ENCODE data around the gene CALHM6.

DNA sequence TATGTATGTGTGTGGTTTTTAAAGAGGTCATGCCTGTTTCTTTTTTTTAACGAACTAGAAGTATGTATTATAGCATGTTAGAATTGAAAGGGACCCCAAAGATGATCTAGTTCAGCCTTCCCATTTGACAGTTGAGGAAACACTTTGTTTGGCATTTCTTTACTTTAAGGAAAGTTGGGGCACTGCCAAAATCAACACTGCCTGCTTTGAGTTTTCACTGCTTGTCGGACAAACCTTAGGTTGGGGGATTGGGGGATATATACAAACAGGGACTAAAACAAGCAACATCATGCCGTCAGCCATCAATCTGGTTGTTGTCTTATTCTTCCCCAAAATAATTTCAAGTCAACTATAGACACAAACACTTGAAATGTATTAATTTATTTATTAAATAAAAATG, 14.1 kb upstream of the CALHM6 start:
- no peak for TF ChIP-seq POLR2A (IDR thresholded peaks at IDR 0.05)
- TF ChIP-seq, protein P1, sequence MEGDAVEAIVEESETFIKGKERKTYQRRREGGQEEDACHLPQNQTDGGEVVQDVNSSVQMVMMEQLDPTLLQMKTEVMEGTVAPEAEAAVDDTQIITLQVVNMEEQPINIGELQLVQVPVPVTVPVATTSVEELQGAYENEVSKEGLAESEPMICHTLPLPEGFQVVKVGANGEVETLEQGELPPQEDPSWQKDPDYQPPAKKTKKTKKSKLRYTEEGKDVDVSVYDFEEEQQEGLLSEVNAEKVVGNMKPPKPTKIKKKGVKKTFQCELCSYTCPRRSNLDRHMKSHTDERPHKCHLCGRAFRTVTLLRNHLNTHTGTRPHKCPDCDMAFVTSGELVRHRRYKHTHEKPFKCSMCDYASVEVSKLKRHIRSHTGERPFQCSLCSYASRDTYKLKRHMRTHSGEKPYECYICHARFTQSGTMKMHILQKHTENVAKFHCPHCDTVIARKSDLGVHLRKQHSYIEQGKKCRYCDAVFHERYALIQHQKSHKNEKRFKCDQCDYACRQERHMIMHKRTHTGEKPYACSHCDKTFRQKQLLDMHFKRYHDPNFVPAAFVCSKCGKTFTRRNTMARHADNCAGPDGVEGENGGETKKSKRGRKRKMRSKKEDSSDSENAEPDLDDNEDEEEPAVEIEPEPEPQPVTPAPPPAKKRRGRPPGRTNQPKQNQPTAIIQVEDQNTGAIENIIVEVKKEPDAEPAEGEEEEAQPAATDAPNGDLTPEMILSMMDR (IDR thresholded peaks at IDR 0.05): no peak

Data from thyroid gland (tissue), 4 donors.